Transverse colon (tissue), 4 donors: ENCODE measurements around the gene TRA2B.
"Not testable (repeated sequence)": the region's sequence is repeated elsewhere in the genome, so short reads cannot be mapped to it uniquely, and the experiment has no call there.

Experiments
- CTCF ChIP-seq, 5 experiments: fragments of 200-600 bp in 3 of 5; fragments of 450-650 bp in 2 of 5; sonication (generic) in 3 of 5; IDR thresholded peaks; 1 replicate in 2 of 5; 2 replicates in 3 of 5; pipeline ENCODE4 v1.5.1; 2016 to 2017; ENCODE audit warnings: antibody characterized with exemption in 5 of 5, inconsistent platforms in 3 of 5, mild to moderate bottlenecking in 2 of 5, moderate library complexity in 1 of 5
- EP300 ChIP-seq: sonication (generic); formaldehyde crosslinking; IDR thresholded peaks from one replicate; pipeline ENCODE4 v1.6.1; 2017; ENCODE audit warnings: antibody characterized with exemption, low read depth
- POLR2A ChIP-seq: fragments of 450-650 bp; IDR thresholded peaks from one replicate; pipeline ENCODE4 v1.6.1; 2016; ENCODE audit warnings: antibody characterized with exemption, mild to moderate bottlenecking, moderate library complexity
- POLR2AphosphoS5 ChIP-seq, 3 donors: sonication (generic); formaldehyde crosslinking; IDR thresholded peaks; one replicate each; pipeline ENCODE4 v1.6.1; 2016; ENCODE audit warnings: antibody characterized with exemption in 3 of 3

- TF ChIP-seq CTCF (IDR thresholded peaks at IDR 0.05); POLR2AphosphoS5 (IDR thresholded peaks at IDR 0.05); EP300; POLR2A: not testable (repeated sequence)
Observed at GRCh38 chr3:185911076-185911448, 26.8 kb downstream of the TRA2B start.
